Panc1 (cell line): ENCODE measurements around the gene LRRC10B. TPM values are rescaled to one million over a fixed set of nuclear protein-coding genes. Genes with fewer than 3 reads are reported as not detected.

Source experiments
- ATAC-seq: fragments of 200-7000 bp; cut with Tn5 transposase; 2 replicates; pipeline ENCODE4 v1.9.1; 2020; ENCODE audit warnings: mild to moderate bottlenecking, moderate library complexity
- BruUV-seq: library from RNA; stranded (reverse); fragments of 400-500 nt; replicated peaks from 2 replicates; lab custom pipeline; 2021; lab: Mats Ljungman, UMichigan
- CTCF ChIA-PET: fragments of 300-600 bp; sonication (Branson Sonifier 250); formaldehyde crosslinking; loops from one replicate; lab custom pipeline; 2022; ENCODE audit warnings: antibody characterized with exemption; lab: Charles Lee
- POLR2A ChIA-PET: fragments of 300-600 bp; sonication (Branson Sonifier 250); formaldehyde crosslinking; loops from one replicate; lab custom pipeline; 2022; ENCODE audit warnings: antibody characterized with exemption; lab: Charles Lee
- DNase-seq: peaks from one replicate; pipeline ENCODE4 v3.0.0-alpha.2; 2010; ENCODE audit warnings: low read depth, low spot score
- H3K27ac ChIP-seq: 2 replicates; pipeline ENCODE4 v1.5.1; 2011; ENCODE audit warnings: mild to moderate bottlenecking, low read length, inconsistent platforms
- H3K27me3 ChIP-seq: fragments of 200-500 bp; sonication (Bioruptor generic); 2 replicates; pipeline ENCODE4 v1.6.0; 2014; ENCODE audit warnings: low read length, inconsistent platforms; ENCODE audit not compliant: control insufficient read depth, insufficient read depth
- H3K36me3 ChIP-seq: fragments of 200-500 bp; sonication (Bioruptor generic); 2 replicates; pipeline ENCODE4 v1.5.1; 2014; ENCODE audit warnings: inconsistent platforms, mild to moderate bottlenecking, low read length, moderate library complexity; ENCODE audit not compliant: control insufficient read depth, insufficient read depth
- H3K4me1 ChIP-seq: 2 replicates; pipeline ENCODE4 v1.5.1; 2011; ENCODE audit warnings: inconsistent platforms, mild to moderate bottlenecking, low read length, moderate library complexity; ENCODE audit not compliant: control insufficient read depth, insufficient read depth
- H3K4me3 ChIP-seq, 2 experiments: 2 replicates each; pipeline ENCODE4 v1.5.1; 2011 to 2012; ENCODE audit warnings: low read depth in 2 of 2, low read length in 2 of 2, mild to moderate bottlenecking in 2 of 2, inconsistent platforms in 1 of 2, moderate library complexity in 1 of 2
- H3K9me3 ChIP-seq: fragments of 200-500 bp; sonication (Bioruptor generic); 2 replicates; pipeline ENCODE4 v1.5.1; 2014; ENCODE audit warnings: low read depth, mild to moderate bottlenecking, inconsistent platforms, low read length, moderate library complexity; ENCODE audit not compliant: control insufficient read depth, insufficient read depth
- CTCF ChIP-seq: fragments of 450-650 bp; IDR thresholded peaks from 2 replicates; pipeline ENCODE4 v1.5.1; 2017; ENCODE audit warnings: mild to moderate bottlenecking
- POLR2AphosphoS5 ChIP-seq: IDR thresholded peaks from 2 replicates; pipeline ENCODE4 v1.6.1; 2012; ENCODE audit warnings: mild to moderate bottlenecking, low read depth, low read length, moderate library complexity
- REST ChIP-seq, 2 experiments: IDR thresholded peaks; 2 replicates each; pipeline ENCODE4 v1.6.1; 2011 to 2012; ENCODE audit warnings: low read depth in 2 of 2, control low read depth in 1 of 2, low read length in 1 of 2, mild to moderate bottlenecking in 1 of 2, moderate library complexity in 1 of 2; ENCODE audit not compliant: insufficient read depth in 1 of 2
- SIN3A ChIP-seq: IDR thresholded peaks from 2 replicates; pipeline ENCODE4 v1.6.1; 2012; ENCODE audit warnings: low read depth, mild to moderate bottlenecking, low read length, moderate library complexity, borderline replicate concordance; ENCODE audit not compliant: insufficient read depth
- TCF7L2 ChIP-seq: IDR thresholded peaks from 2 replicates; pipeline ENCODE4 v1.6.1; 2011; ENCODE audit warnings: mild to moderate bottlenecking, low read depth, low read length, inconsistent platforms
- in situ Hi-C: cut with HindIII; loops from 2 replicates; pipeline ENCODE4 v1.10.0; 2016; ENCODE audit warnings: low sequenced_read_pairs, low pct_unique_long_range_greater_than_20kb
- intact Hi-C: fragments of 100-400 bp; cut with micrococcal nuclease; formaldehyde crosslinking; loops from one replicate; pipeline ENCODE4 v1.10.0; 2022; ENCODE audit not compliant: unreplicated experiment
- total RNA-seq: library from RNA; stranded (reverse); gene quantifications from one replicate; pipeline ENCODE4 v1.2.1, GENCODE V29; 2021; ENCODE audit not compliant: unreplicated experiment

LRRC10B gene
- total RNA-seq, 1 experiment from 2014 or later, result 0.23 TPM

DNA sequence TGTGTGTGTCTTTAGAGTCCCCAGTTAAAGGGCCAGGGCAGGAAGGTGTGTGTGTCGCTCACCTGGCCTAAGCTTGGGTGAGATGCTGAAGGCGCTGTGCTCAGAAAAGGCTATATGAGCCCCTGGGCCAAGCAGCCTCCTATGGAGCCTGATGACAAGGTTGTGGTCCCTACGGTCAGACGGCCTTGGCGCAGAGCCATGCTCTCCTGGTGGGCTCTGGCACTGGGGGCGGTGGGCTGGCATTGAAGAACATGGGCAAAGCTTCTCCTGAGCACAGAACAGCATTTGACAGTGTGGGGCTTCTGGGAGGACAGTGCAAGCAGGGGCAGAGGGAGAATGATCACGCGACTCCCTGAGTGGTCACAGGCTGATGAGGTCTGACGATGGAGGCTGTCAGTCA lies 10.7 kb upstream of the LRRC10B start:
- ATAC-seq (no peak), DNase-seq (no peak)
- Histone ChIP-seq H3K4me3 (no peak overlapping the region), H3K9me3 (no peaks in the 10 kb centered on the region), H3K4me1 (peaks cover 7% of the 10 kb centered on the region; the same call in 1 of the 2 replicates), H3K27ac (no peak overlapping the region), H3K27me3 (no peaks in the 10 kb centered on the region), H3K36me3 (no peaks in the 10 kb centered on the region)
- ChIA-PET CTCF (interaction anchor here (0.7 to 1.0 kb wide), 2 partner anchors 9 to 15 kb away, joined by 3 to 5 read pairs; no protein-coding TSS in a partner anchor), POLR2A (no interaction called here)
- in situ Hi-C loops (no loop called here), intact Hi-C loops (no loop called here)
- TF ChIP-seq REST (IDR thresholded peaks at IDR 0.05; ENCODE audit: insufficient read depth in 1 of 2, low read depth in 2 of 2, low read length in 1 of 2) (no peak), SIN3A (no peak), POLR2AphosphoS5 (no peak), CTCF (no peak), TCF7L2 (no peak)
- BruUV-seq, result no TSS peak

DNA sequence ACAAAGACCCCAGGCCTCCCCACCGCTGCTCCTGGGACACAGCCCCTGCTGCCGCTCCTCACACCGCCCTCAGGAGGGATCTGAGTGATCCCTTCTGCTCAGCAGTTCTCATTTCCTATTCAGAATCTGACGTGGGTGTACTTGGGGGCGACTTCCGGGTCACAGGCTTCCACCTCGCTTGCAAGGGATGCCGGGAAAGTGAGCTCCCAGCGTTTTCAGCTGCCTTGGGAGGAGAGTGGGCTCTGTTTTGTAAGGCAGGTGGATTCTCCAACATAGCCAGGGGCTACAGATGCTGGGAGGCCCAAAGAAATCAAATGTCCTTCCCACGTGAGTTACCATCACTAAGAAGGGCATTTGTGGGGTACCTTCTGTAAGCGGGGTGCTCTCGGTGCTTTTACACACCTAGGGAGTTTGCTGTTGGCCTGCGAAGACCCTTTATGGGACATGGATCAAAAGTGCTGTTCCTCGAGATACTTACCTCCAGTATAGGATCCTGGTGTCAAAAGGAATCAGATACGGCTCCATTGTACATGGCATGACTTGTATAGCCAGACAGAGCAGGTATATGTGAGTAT lies 9.7 kb upstream of the LRRC10B start:
- no TSS peak for BruUV-seq
- POLR2A ChIA-PET, result no interaction called here
- CTCF ChIA-PET, result interaction anchor here (0.7 to 1.0 kb wide), 2 partner anchors 16 to 80 kb away, joined by 3 to 8 read pairs; no protein-coding TSS in a partner anchor

More for the DNA sequence above, 9.7 kb upstream of the LRRC10B start:
- H3K9me3 ChIP-seq, result no peaks in the 10 kb centered on the region
- intact Hi-C loops, result no loop called here
- H3K4me1 ChIP-seq, result peaks cover 7% of the 10 kb centered on the region; the same call in 1 of the 2 replicates
- H3K36me3 ChIP-seq, result no peaks in the 10 kb centered on the region
- H3K27ac ChIP-seq, result no peak overlapping the region
- no peaks in the 10 kb centered on the region for H3K27me3 ChIP-seq
- ATAC-seq, result no peak
- in situ Hi-C loops, result no loop called here
- H3K4me3 ChIP-seq, result no peak overlapping the region
- DNase-seq, result no peak
- no peak for TF ChIP-seq CTCF
- no peak for TF ChIP-seq POLR2AphosphoS5
- TF ChIP-seq SIN3A, result no peak
- TF ChIP-seq TCF7L2, result no peak
- no peak for TF ChIP-seq REST (IDR thresholded peaks at IDR 0.05; ENCODE audit: insufficient read depth in 1 of 2, low read depth in 2 of 2, low read length in 1 of 2)
